Measurements from ENCODE around the gene KRABD2.

DNA sequence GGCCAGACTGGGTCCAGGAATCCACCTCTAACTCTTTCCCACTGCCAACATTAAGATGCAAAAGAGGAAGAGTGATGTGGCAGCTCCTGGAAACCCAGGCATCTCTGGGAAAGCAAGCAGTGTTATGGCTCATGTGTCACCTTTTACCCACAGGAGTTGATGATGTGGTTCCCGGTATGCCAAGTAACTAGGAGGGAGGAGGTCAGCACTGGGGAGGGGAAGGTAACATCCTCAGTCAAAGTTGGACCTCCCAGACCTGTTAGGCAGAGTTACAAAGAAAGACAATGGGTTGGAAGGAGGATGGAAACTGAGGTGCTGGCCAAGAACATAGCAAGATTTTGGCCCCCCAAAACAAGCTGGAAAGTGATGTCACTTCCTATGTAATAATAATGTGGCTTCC, 11.4 kb downstream of the KRABD2 start:
- TF ChIP-seq, protein P1, sequence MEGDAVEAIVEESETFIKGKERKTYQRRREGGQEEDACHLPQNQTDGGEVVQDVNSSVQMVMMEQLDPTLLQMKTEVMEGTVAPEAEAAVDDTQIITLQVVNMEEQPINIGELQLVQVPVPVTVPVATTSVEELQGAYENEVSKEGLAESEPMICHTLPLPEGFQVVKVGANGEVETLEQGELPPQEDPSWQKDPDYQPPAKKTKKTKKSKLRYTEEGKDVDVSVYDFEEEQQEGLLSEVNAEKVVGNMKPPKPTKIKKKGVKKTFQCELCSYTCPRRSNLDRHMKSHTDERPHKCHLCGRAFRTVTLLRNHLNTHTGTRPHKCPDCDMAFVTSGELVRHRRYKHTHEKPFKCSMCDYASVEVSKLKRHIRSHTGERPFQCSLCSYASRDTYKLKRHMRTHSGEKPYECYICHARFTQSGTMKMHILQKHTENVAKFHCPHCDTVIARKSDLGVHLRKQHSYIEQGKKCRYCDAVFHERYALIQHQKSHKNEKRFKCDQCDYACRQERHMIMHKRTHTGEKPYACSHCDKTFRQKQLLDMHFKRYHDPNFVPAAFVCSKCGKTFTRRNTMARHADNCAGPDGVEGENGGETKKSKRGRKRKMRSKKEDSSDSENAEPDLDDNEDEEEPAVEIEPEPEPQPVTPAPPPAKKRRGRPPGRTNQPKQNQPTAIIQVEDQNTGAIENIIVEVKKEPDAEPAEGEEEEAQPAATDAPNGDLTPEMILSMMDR (IDR thresholded peaks at IDR 0.05): no peak
- TF ChIP-seq, protein P2, sequence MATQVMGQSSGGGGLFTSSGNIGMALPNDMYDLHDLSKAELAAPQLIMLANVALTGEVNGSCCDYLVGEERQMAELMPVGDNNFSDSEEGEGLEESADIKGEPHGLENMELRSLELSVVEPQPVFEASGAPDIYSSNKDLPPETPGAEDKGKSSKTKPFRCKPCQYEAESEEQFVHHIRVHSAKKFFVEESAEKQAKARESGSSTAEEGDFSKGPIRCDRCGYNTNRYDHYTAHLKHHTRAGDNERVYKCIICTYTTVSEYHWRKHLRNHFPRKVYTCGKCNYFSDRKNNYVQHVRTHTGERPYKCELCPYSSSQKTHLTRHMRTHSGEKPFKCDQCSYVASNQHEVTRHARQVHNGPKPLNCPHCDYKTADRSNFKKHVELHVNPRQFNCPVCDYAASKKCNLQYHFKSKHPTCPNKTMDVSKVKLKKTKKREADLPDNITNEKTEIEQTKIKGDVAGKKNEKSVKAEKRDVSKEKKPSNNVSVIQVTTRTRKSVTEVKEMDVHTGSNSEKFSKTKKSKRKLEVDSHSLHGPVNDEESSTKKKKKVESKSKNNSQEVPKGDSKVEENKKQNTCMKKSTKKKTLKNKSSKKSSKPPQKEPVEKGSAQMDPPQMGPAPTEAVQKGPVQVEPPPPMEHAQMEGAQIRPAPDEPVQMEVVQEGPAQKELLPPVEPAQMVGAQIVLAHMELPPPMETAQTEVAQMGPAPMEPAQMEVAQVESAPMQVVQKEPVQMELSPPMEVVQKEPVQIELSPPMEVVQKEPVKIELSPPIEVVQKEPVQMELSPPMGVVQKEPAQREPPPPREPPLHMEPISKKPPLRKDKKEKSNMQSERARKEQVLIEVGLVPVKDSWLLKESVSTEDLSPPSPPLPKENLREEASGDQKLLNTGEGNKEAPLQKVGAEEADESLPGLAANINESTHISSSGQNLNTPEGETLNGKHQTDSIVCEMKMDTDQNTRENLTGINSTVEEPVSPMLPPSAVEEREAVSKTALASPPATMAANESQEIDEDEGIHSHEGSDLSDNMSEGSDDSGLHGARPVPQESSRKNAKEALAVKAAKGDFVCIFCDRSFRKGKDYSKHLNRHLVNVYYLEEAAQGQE (IDR thresholded peaks at IDR 0.05; ENCODE audit: insufficient read depth in 1 of 2, low read depth in 2 of 2, low read length in 1 of 2): no peak
- TF ChIP-seq POLR2AphosphoS5 (IDR thresholded peaks at IDR 0.05; ENCODE audit: low read depth, low read length): no peak
- TF ChIP-seq TCF7L2 (IDR thresholded peaks at IDR 0.05; ENCODE audit: low read depth, low read length): no peak
